ENCODE data around the gene BEND6. TPM values are rescaled to one million over a fixed set of nuclear protein-coding genes. Genes with fewer than 3 reads are reported as not detected.

The BEND6 gene
- polyA plus RNA-seq, 1 of the 3 experiments (the other 2 are of a cell fraction): 6.9 TPM

- WGBS (ENCODE audit: low lambda C conversion rate): 94% methylated on average over 9 of the region's 9 CpGs
- H4K20me1 ChIP-seq (ENCODE audit: insufficient read depth): no peaks in the 10 kb centered on the region
- no peak for TF ChIP-seq SIN3A (IDR thresholded peaks at IDR 0.05; ENCODE audit: borderline replicate concordance, low read depth, low read length)
- ChIA-PET CTCF (interaction anchor here (1.4 to 1.8 kb wide), 2 partner anchors 11 to 126 kb away, joined by 3 to 6 read pairs; no protein-coding TSS in a partner anchor), POLR2A (no interaction called here)
- no peak overlapping the region for H3K4me2 ChIP-seq
- no peak for DNase-seq
- no peak overlapping the region for H2AFZ ChIP-seq (ENCODE audit: low read depth)
- peaks cover 0 to 20% of the 10 kb centered on the region in 2 experiments for H3K36me3 ChIP-seq (replicated peaks in 1 of 2; ENCODE audit: control insufficient read depth in 1 of 2, insufficient read depth in 2 of 2, low read length in 1 of 2)
- H3K79me2 ChIP-seq (ENCODE audit: insufficient read depth): no peaks in the 10 kb centered on the region
- H3K4me1 ChIP-seq (ENCODE audit: control insufficient read depth in 1 of 2, insufficient read depth in 2 of 2, low read depth in 1 of 2, low read length in 1 of 2): no peaks in the 10 kb centered on the region
- H3K9ac ChIP-seq: no peak overlapping the region
- H3K27me3 ChIP-seq (ENCODE audit: insufficient read depth): no peaks in the 10 kb centered on the region
- no peaks in the 10 kb centered on the region for H3F3A ChIP-seq (replicated peaks; ENCODE audit: insufficient read depth)
- H3K9me3 ChIP-seq: peaks cover 4% of the 10 kb centered on the region
- no peak overlapping the region for H3K4me3 ChIP-seq (ENCODE audit: low read depth in 2 of 2, low read length in 1 of 2)
- no peak overlapping the region for H3K27ac ChIP-seq (ENCODE audit: low read depth in 2 of 2, low read length in 1 of 2)
- H3K9me2 ChIP-seq: no peaks in the 10 kb centered on the region
These were observed 74.3 kb downstream of the BEND6 start for GRCh38 chr6:57029213-57029612.

- Histone ChIP-seq H3K4me1 (ENCODE audit: control insufficient read depth in 1 of 2, insufficient read depth in 2 of 2, low read depth in 1 of 2, low read length in 1 of 2) (no peaks in the 10 kb centered on the region), H3K4me2 (no peak overlapping the region), H3K4me3 (ENCODE audit: low read depth in 2 of 2, low read length in 1 of 2) (no peak overlapping the region), H3K9ac (no peak overlapping the region), H3F3A (replicated peaks; ENCODE audit: insufficient read depth) (no peaks in the 10 kb centered on the region), H3K27me3 (ENCODE audit: insufficient read depth) (no peaks in the 10 kb centered on the region), H3K9me3 (no peaks in the 10 kb centered on the region), H3K27ac (ENCODE audit: low read depth in 2 of 2, low read length in 1 of 2) (no peak overlapping the region), H3K9me2 (no peaks in the 10 kb centered on the region), H4K20me1 (ENCODE audit: insufficient read depth) (no peaks in the 10 kb centered on the region), H2AFZ (ENCODE audit: low read depth) (no peak overlapping the region), H3K79me2 (ENCODE audit: insufficient read depth) (no peaks in the 10 kb centered on the region), H3K36me3 (replicated peaks in 1 of 2; ENCODE audit: control insufficient read depth in 1 of 2, insufficient read depth in 2 of 2, low read length in 1 of 2) (no peaks in the 10 kb centered on the region)
- TF ChIP-seq POLR2AphosphoS5 (IDR thresholded peaks at IDR 0.05; ENCODE audit: low read depth, low read length): no peak
- TF ChIP-seq MAX (IDR thresholded peaks at IDR 0.05; ENCODE audit: low read depth): no peak
- no peak for TF ChIP-seq GABPA (IDR thresholded peaks at IDR 0.05; ENCODE audit: low read depth)
- TF ChIP-seq RAD21 (IDR thresholded peaks at IDR 0.05; ENCODE audit: low read length): no peak
- 95% methylated on average over 3 of the region's 3 CpGs for WGBS (ENCODE audit: low lambda C conversion rate)
- ChIA-PET CTCF (interaction anchor here (2.9 kb wide), 1 partner anchor 12 kb away, joined by 9 read pairs; no protein-coding TSS in a partner anchor), POLR2A (no interaction called here)
- DNase-seq: no peak
These were observed 78.3 kb downstream of the BEND6 start for GRCh38 chr6:57033228-57033627.

- H2AFZ ChIP-seq (ENCODE audit: low read depth): no peak overlapping the region
- H3K27me3 ChIP-seq (ENCODE audit: insufficient read depth): no peaks in the 10 kb centered on the region
- H3K9me2 ChIP-seq: no peaks in the 10 kb centered on the region
- no peaks in the 10 kb centered on the region for H3F3A ChIP-seq (replicated peaks; ENCODE audit: insufficient read depth)
- no peaks in the 10 kb centered on the region for H3K9me3 ChIP-seq
- ChIA-PET POLR2A (no interaction called here), CTCF (interaction anchor here (1.0 to 1.5 kb wide), 2 partner anchors 14 to 131 kb away, joined by 3 to 4 read pairs; no protein-coding TSS in a partner anchor)
- WGBS (ENCODE audit: low lambda C conversion rate): 27% methylated on average over 3 of the region's 3 CpGs
- H4K20me1 ChIP-seq (ENCODE audit: insufficient read depth): no peaks in the 10 kb centered on the region
- H3K79me2 ChIP-seq (ENCODE audit: insufficient read depth): no peaks in the 10 kb centered on the region
- no peaks in the 10 kb centered on the region for H3K4me1 ChIP-seq (ENCODE audit: control insufficient read depth in 1 of 2, insufficient read depth in 2 of 2, low read depth in 1 of 2, low read length in 1 of 2)
- no peak overlapping the region for H3K27ac ChIP-seq (ENCODE audit: low read depth in 2 of 2, low read length in 1 of 2)
- H3K9ac ChIP-seq: no peak overlapping the region
- no peaks in the 10 kb centered on the region for H3K36me3 ChIP-seq (replicated peaks in 1 of 2; ENCODE audit: control insufficient read depth in 1 of 2, insufficient read depth in 2 of 2, low read length in 1 of 2)
- H3K4me3 ChIP-seq (ENCODE audit: low read depth in 2 of 2, low read length in 1 of 2): no peak overlapping the region
- H3K4me2 ChIP-seq: no peak overlapping the region
- no peak for DNase-seq
- TF ChIP-seq GABPA (IDR thresholded peaks at IDR 0.05; ENCODE audit: low read depth): no peak
- no peak for TF ChIP-seq SMC3 (IDR thresholded peaks at IDR 0.05; ENCODE audit: low read depth, low read length)
- TF ChIP-seq GATA2 (CRISPR knock-in tag; IDR thresholded peaks at IDR 0.05): no peak
- TF ChIP-seq USF2 (IDR thresholded peaks at IDR 0.05; ENCODE audit: borderline replicate concordance, low read depth, low read length): no peak
- TF ChIP-seq YY1 (IDR thresholded peaks at IDR 0.05; ENCODE audit: low read depth): no peak
- no peak for TF ChIP-seq REST (IDR thresholded peaks at IDR 0.05; ENCODE audit: low read depth, low read length)
- TF ChIP-seq EZH2phosphoT487 (IDR thresholded peaks at IDR 0.05; ENCODE audit: borderline replicate concordance, low read depth): no peak
- TF ChIP-seq TEAD4 (IDR thresholded peaks at IDR 0.05; ENCODE audit: borderline replicate concordance, insufficient read depth): no peak
- no peak for TF ChIP-seq ZBTB33 (IDR thresholded peaks at IDR 0.05; ENCODE audit: borderline replicate concordance, low read depth)
These were observed 80.6 kb downstream of the BEND6 start for GRCh38 chr6:57035549-57035948.
